Ishikawa (cell line): Measurements from ENCODE around the gene SACM1L.

Experiments used
- CEBPB ChIP-seq: IDR thresholded peaks from 2 replicates; pipeline ENCODE4 v1.6.1; 2012
- CREB1 ChIP-seq: IDR thresholded peaks from 2 replicates; pipeline ENCODE4 v1.6.1; 2012; ENCODE audit warnings: low read depth
- EGR1 ChIP-seq: IDR thresholded peaks from 2 replicates; pipeline ENCODE4 v1.6.1; 2012
- EP300 ChIP-seq: IDR thresholded peaks from 2 replicates; pipeline ENCODE4 v1.6.1; 2012; ENCODE audit warnings: borderline replicate concordance
- FOXM1 ChIP-seq: IDR thresholded peaks from 2 replicates; pipeline ENCODE4 v1.6.1; 2012; ENCODE audit warnings: low read depth, borderline replicate concordance
- NFIC ChIP-seq: IDR thresholded peaks from 2 replicates; pipeline ENCODE4 v1.6.1; 2012
- TAF1 ChIP-seq: IDR thresholded peaks from 2 replicates; pipeline ENCODE4 v1.6.1; 2012; ENCODE audit warnings: low read depth, mild to moderate bottlenecking
- YY1 ChIP-seq: IDR thresholded peaks from 2 replicates; pipeline ENCODE4 v1.6.1; 2012; ENCODE audit warnings: low read depth
- TF ChIP-seq, protein P1 (sequence below): IDR thresholded peaks from 2 replicates; pipeline ENCODE4 v1.6.1; 2012
- TF ChIP-seq, protein P2 (sequence below): IDR thresholded peaks from 2 replicates; pipeline ENCODE4 v1.6.1; 2012

GRCh38 chr3:45711931-45712330, 22.7 kb downstream of the SACM1L start:
- TF ChIP-seq TAF1: no peak
- no peak for TF ChIP-seq EP300
- no peak for TF ChIP-seq CREB1
- TF ChIP-seq EGR1: no peak
- TF ChIP-seq, protein P1, sequence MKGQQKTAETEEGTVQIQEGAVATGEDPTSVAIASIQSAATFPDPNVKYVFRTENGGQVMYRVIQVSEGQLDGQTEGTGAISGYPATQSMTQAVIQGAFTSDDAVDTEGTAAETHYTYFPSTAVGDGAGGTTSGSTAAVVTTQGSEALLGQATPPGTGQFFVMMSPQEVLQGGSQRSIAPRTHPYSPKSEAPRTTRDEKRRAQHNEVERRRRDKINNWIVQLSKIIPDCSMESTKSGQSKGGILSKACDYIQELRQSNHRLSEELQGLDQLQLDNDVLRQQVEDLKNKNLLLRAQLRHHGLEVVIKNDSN: no peak
- no peak for TF ChIP-seq CEBPB
- TF ChIP-seq, protein P2, sequence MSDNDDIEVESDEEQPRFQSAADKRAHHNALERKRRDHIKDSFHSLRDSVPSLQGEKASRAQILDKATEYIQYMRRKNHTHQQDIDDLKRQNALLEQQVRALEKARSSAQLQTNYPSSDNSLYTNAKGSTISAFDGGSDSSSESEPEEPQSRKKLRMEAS: no peak
- no peak for TF ChIP-seq YY1
- TF ChIP-seq FOXM1: no peak
- no peak for TF ChIP-seq NFIC
